ENCODE data around the gene GALNT10. TPM values are rescaled to one million over a fixed set of nuclear protein-coding genes. Genes with fewer than 3 reads are reported as not detected.

Gene GALNT10
- total RNA-seq, 1 donor from 2014 or later: 10.2 TPM

DNA sequence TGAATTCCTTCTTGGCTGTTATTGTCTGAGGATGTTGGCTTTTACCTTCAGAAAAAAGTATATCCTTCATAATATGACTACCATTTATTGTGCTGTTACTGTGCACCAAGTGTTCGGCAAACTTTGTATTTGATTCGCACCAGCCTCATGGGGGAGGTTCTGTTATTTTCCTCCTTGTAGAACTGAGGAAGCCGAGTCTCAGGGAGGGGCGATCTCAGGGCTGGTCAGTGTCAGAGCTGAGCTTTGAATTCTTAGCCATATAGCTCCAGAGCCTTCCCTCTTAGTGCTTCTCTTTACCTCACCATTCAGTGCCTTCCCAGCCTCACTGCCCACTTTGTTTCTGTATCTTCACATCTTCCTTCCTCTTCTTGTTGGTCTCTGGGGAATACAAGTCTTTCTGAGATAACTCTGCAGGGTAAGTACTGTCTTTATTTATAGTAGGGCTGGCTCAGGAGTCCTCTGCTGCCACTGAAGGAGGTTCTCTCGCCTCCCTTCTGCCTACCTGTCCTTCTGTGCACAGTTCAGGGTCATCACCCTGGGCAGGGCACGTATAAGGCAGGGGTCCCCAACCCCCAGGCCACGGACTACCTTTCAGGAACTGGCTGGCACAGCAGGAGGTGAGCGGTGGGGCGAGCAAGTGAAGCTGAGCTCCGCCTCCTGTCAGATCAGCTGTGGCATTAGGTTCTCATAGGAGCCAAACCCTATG is 48.4 kb downstream of the GALNT10 start:
- H3K27me3 Mint-ChIP-seq (ENCODE audit: insufficient read depth, low read depth): no peaks in the 10 kb centered on the region
- Histone ChIP-seq H3K9ac (no peak overlapping the region), H3K4me2 (no peak overlapping the region), H3K4me3 (no peak overlapping the region), H4K20me1 (ENCODE audit: low read depth) (peaks cover 4% of the 10 kb centered on the region), H2AFZ (replicated peaks) (no peak overlapping the region), H3K4me1 (peaks cover 41% of the 10 kb centered on the region), H3K36me3 (no peaks in the 10 kb centered on the region), H3F3A (ENCODE audit: low read depth) (peaks cover 15% of the 10 kb centered on the region), H3K79me2 (ENCODE audit: low read depth) (no peaks in the 10 kb centered on the region), H3K9me3 (ENCODE audit: low read depth) (no peaks in the 10 kb centered on the region), H3K27ac (no peak overlapping the region), H3K27me3 (no peaks in the 10 kb centered on the region)
- H3K4me3 Mint-ChIP-seq: no peak overlapping the region
- DNase-seq (ENCODE audit: low spot score): no peak
- peak overlapping the region; percentile 47 for H3K27ac Mint-ChIP-seq
- H3K4me1 Mint-ChIP-seq: peaks cover 86% of the 10 kb centered on the region
- peaks cover 2% of the 10 kb centered on the region for H3K9me3 Mint-ChIP-seq
- no peak for TF ChIP-seq EZH2 (IDR thresholded peaks at IDR 0.05)
- no peak for TF ChIP-seq EZH2phosphoT487 (IDR thresholded peaks at IDR 0.05)
- TF ChIP-seq, protein P1, sequence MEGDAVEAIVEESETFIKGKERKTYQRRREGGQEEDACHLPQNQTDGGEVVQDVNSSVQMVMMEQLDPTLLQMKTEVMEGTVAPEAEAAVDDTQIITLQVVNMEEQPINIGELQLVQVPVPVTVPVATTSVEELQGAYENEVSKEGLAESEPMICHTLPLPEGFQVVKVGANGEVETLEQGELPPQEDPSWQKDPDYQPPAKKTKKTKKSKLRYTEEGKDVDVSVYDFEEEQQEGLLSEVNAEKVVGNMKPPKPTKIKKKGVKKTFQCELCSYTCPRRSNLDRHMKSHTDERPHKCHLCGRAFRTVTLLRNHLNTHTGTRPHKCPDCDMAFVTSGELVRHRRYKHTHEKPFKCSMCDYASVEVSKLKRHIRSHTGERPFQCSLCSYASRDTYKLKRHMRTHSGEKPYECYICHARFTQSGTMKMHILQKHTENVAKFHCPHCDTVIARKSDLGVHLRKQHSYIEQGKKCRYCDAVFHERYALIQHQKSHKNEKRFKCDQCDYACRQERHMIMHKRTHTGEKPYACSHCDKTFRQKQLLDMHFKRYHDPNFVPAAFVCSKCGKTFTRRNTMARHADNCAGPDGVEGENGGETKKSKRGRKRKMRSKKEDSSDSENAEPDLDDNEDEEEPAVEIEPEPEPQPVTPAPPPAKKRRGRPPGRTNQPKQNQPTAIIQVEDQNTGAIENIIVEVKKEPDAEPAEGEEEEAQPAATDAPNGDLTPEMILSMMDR (IDR thresholded peaks at IDR 0.05): no peak
- H3K36me3 Mint-ChIP-seq: no peaks in the 10 kb centered on the region

DNA sequence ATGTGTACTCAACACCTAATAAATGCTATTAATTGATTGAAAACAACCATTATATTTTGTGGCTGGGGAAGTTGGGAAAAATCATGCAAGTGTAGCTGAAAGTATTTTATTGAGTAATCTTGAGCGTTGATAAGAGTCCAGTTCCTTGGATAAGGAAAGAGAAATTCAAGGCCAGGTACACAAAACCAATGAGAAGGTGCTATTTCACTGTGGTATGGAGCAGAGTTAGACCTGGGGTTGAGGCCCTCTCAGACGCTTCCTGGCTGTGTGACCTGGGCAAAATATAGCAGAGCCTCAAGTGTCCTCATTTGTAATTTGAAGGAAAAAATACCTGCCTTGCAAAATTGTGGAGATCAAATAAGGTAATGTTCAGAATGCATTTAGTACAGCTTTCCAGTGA is 50.1 kb downstream of the GALNT10 start:
- H3K4me3 Mint-ChIP-seq: no peak overlapping the region
- Histone ChIP-seq H3K4me2 (peak overlapping the region; percentile 8), H3F3A (ENCODE audit: low read depth) (peaks cover 15% of the 10 kb centered on the region), H3K9ac (no peak overlapping the region), H3K27me3 (no peaks in the 10 kb centered on the region), H3K4me1 (peaks cover 42% of the 10 kb centered on the region), H4K20me1 (ENCODE audit: low read depth) (peaks cover 4% of the 10 kb centered on the region), H3K36me3 (no peaks in the 10 kb centered on the region), H2AFZ (replicated peaks) (no peak overlapping the region), H3K9me3 (ENCODE audit: low read depth) (no peaks in the 10 kb centered on the region), H3K79me2 (ENCODE audit: low read depth) (no peaks in the 10 kb centered on the region), H3K4me3 (no peak overlapping the region), H3K27ac (no peak overlapping the region)
- TF ChIP-seq EZH2 (IDR thresholded peaks at IDR 0.05): no peak
- no peak for TF ChIP-seq EZH2phosphoT487 (IDR thresholded peaks at IDR 0.05)
- TF ChIP-seq, protein P1 (IDR thresholded peaks at IDR 0.05): no peak
- peaks cover 4% of the 10 kb centered on the region for H3K36me3 Mint-ChIP-seq
- peak overlapping the region; percentile 89 for H3K27ac Mint-ChIP-seq
- H3K27me3 Mint-ChIP-seq (ENCODE audit: insufficient read depth, low read depth): peaks cover 4% of the 10 kb centered on the region
- no peak for DNase-seq (ENCODE audit: low spot score)
- H3K4me1 Mint-ChIP-seq: peaks cover 86% of the 10 kb centered on the region
- peaks cover 11% of the 10 kb centered on the region for H3K9me3 Mint-ChIP-seq

DNA sequence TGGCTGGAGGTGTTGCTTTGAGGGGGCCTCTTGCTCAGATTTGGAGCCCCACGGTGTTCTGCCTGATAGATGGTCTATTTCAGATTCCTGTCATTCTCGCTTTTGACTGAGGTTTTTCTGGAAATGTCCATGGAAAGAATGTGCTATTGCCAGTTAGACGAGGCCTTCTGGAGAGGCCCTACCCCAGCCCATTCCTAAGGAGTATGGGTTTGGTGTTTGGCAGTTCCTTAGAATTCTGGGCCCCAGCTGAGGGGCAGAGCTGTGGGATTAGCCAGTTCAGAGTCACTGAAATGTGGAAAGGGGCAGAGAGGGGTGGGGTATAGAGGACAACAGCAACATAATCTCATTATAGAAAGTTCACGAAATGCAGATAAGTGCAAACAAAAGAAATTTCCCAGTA is 50.5 kb downstream of the GALNT10 start:
- Histone ChIP-seq H3K79me2 (ENCODE audit: low read depth) (no peaks in the 10 kb centered on the region), H3K27ac (no peak overlapping the region), H3K27me3 (no peaks in the 10 kb centered on the region), H4K20me1 (ENCODE audit: low read depth) (peaks cover 4% of the 10 kb centered on the region), H3K4me2 (peak overlapping the region; percentile 8), H3K4me3 (no peak overlapping the region), H3F3A (ENCODE audit: low read depth) (peaks cover 15% of the 10 kb centered on the region), H3K9me3 (ENCODE audit: low read depth) (no peaks in the 10 kb centered on the region), H2AFZ (replicated peaks) (no peak overlapping the region), H3K4me1 (peaks cover 42% of the 10 kb centered on the region), H3K36me3 (no peaks in the 10 kb centered on the region), H3K9ac (no peak overlapping the region)
- peaks cover 83% of the 10 kb centered on the region for H3K4me1 Mint-ChIP-seq
- H3K27ac Mint-ChIP-seq: peak overlapping the region; percentile 89
- H3K27me3 Mint-ChIP-seq (ENCODE audit: insufficient read depth, low read depth): peaks cover 4% of the 10 kb centered on the region
- no peak for TF ChIP-seq EZH2 (IDR thresholded peaks at IDR 0.05)
- no peak for TF ChIP-seq EZH2phosphoT487 (IDR thresholded peaks at IDR 0.05)
- TF ChIP-seq, protein P1 (IDR thresholded peaks at IDR 0.05): no peak
- H3K9me3 Mint-ChIP-seq: peaks cover 12% of the 10 kb centered on the region
- peak; percentile 57 for DNase-seq (ENCODE audit: low spot score)
- peak overlapping the region; percentile 54 for H3K4me3 Mint-ChIP-seq
- peaks cover 4% of the 10 kb centered on the region for H3K36me3 Mint-ChIP-seq
